Muscle layer of colon (tissue), 2 donors: ENCODE data around the gene TNRC6A.

ENCODE experiments used
- H3K27ac ChIP-seq: one replicate; pipeline ENCODE4 v1.7.0; 2013; ENCODE audit warnings: low read depth, mild to moderate bottlenecking, low read length, moderate library complexity
- H3K27me3 ChIP-seq, 2 donors: one replicate each; pipeline ENCODE4 v1.7.0; 2013; ENCODE audit warnings: low read length in 2 of 2, mild to moderate bottlenecking in 2 of 2; ENCODE audit not compliant: insufficient read depth in 2 of 2, control insufficient read depth in 1 of 2
- H3K36me3 ChIP-seq: one replicate; pipeline ENCODE4 v1.7.0; 2013; ENCODE audit warnings: mild to moderate bottlenecking, low read length; ENCODE audit not compliant: insufficient read depth
- H3K4me1 ChIP-seq: one replicate; pipeline ENCODE4 v1.7.0; 2013; ENCODE audit warnings: mild to moderate bottlenecking, low read length; ENCODE audit not compliant: insufficient read depth
- H3K4me3 ChIP-seq, 2 donors: one replicate each; pipeline ENCODE4 v1.7.0; 2013; ENCODE audit warnings: low read length in 2 of 2, low read depth in 1 of 2, mild to moderate bottlenecking in 1 of 2, moderate library complexity in 1 of 2
- H3K9ac ChIP-seq: one replicate; pipeline ENCODE4 v1.7.0; 2013; ENCODE audit warnings: low read length
- H3K9me3 ChIP-seq: one replicate; pipeline ENCODE4 v1.7.0; 2013; ENCODE audit warnings: mild to moderate bottlenecking, low read length
- donor health status: abdominal sarcoma.
- donor health status: Adenocarcinoma of cecum.

Gene TNRC6A

GRCh38 chr16:24729243-24729950, at the start of gene TNRC6A:
Gene TNRC6A (plus strand): TSS chr16:24729651. CDS start chr16:24729842, 191 bp downstream.
- H3K36me3 ChIP-seq, result peaks cover 4% of the 10 kb centered on the region
- H3K27ac ChIP-seq, result peak within 1 kb of the TSS; percentile 85
- H3K9me3 ChIP-seq, result no peaks in the 10 kb centered on the region
- H3K4me3 ChIP-seq, result peak within 1 kb of the TSS; percentile 90 to 99
- no peaks in the 10 kb centered on the region for H3K27me3 ChIP-seq
- H3K4me1 ChIP-seq, result peaks cover 33% of the 10 kb centered on the region
- peak within 1 kb of the TSS; percentile 70 for H3K9ac ChIP-seq

- no peak overlapping the region for H3K9ac ChIP-seq
- H3K4me1 ChIP-seq, result peaks cover 16% of the 10 kb centered on the region
- H3K27me3 ChIP-seq, result no peaks in the 10 kb centered on the region
- no peaks in the 10 kb centered on the region for H3K9me3 ChIP-seq
- H3K27ac ChIP-seq, result no peak overlapping the region
- H3K36me3 ChIP-seq, result no peaks in the 10 kb centered on the region
- no peak overlapping the region for H3K4me3 ChIP-seq
These were observed 47.7 kb upstream of the TNRC6A start for GRCh38 chr16:24681793-24682192.

GRCh38 chr16:24683250-24683649, 46.2 kb upstream of the TNRC6A start:
- H3K27me3 ChIP-seq, result no peaks in the 10 kb centered on the region
- no peaks in the 10 kb centered on the region for H3K36me3 ChIP-seq
- no peak overlapping the region for H3K4me3 ChIP-seq
- no peaks in the 10 kb centered on the region for H3K9me3 ChIP-seq
- peaks cover 17% of the 10 kb centered on the region for H3K4me1 ChIP-seq
- no peak overlapping the region for H3K27ac ChIP-seq
- H3K9ac ChIP-seq, result no peak overlapping the region

- H3K27me3 ChIP-seq, result no peaks in the 10 kb centered on the region
- H3K4me1 ChIP-seq, result peaks cover 17% of the 10 kb centered on the region
- no peak overlapping the region for H3K4me3 ChIP-seq
- no peaks in the 10 kb centered on the region for H3K9me3 ChIP-seq
- H3K36me3 ChIP-seq, result no peaks in the 10 kb centered on the region
- H3K9ac ChIP-seq, result no peak overlapping the region
- no peak overlapping the region for H3K27ac ChIP-seq
These were observed 45.5 kb upstream of the TNRC6A start for GRCh38 chr16:24683847-24684493.

- H3K27me3 ChIP-seq, result no peaks in the 10 kb centered on the region
- no peaks in the 10 kb centered on the region for H3K36me3 ChIP-seq
- no peaks in the 10 kb centered on the region for H3K9me3 ChIP-seq
- H3K4me3 ChIP-seq, result peak overlapping the region in 1 of 2 donors; percentile 2
- H3K4me1 ChIP-seq, result peaks cover 17% of the 10 kb centered on the region
- no peak overlapping the region for H3K27ac ChIP-seq
- H3K9ac ChIP-seq, result no peak overlapping the region
These were observed 43.7 kb upstream of the TNRC6A start for GRCh38 chr16:24685539-24686432.

- Histone ChIP-seq H3K9me3 (no peaks in the 10 kb centered on the region), H3K9ac (no peak overlapping the region), H3K4me3 (no peak overlapping the region), H3K27me3 (no peaks in the 10 kb centered on the region), H3K27ac (no peak overlapping the region), H3K36me3 (no peaks in the 10 kb centered on the region), H3K4me1 (peaks cover 17% of the 10 kb centered on the region)
These were observed 42.8 kb upstream of the TNRC6A start for GRCh38 chr16:24686678-24687077.

- Histone ChIP-seq H3K36me3 (no peaks in the 10 kb centered on the region), H3K4me3 (no peak overlapping the region), H3K27ac (no peak overlapping the region), H3K27me3 (no peaks in the 10 kb centered on the region), H3K9ac (no peak overlapping the region), H3K4me1 (peaks cover 17% of the 10 kb centered on the region), H3K9me3 (no peaks in the 10 kb centered on the region)
These were observed 41.1 kb upstream of the TNRC6A start for GRCh38 chr16:24688359-24688758.

GRCh38 chr16:24689128-24689527, 40.3 kb upstream of the TNRC6A start:
- Histone ChIP-seq H3K27me3 (no peaks in the 10 kb centered on the region), H3K27ac (no peak overlapping the region), H3K9ac (no peak overlapping the region), H3K4me1 (peaks cover 17% of the 10 kb centered on the region), H3K9me3 (no peaks in the 10 kb centered on the region), H3K4me3 (no peak overlapping the region), H3K36me3 (no peaks in the 10 kb centered on the region)

GRCh38 chr16:24692854-24693253, 36.6 kb upstream of the TNRC6A start:
- Histone ChIP-seq H3K36me3 (no peaks in the 10 kb centered on the region), H3K9ac (no peak overlapping the region), H3K27ac (no peak overlapping the region), H3K4me1 (no peaks in the 10 kb centered on the region), H3K4me3 (no peak overlapping the region), H3K27me3 (no peaks in the 10 kb centered on the region), H3K9me3 (no peaks in the 10 kb centered on the region)

- H3K36me3 ChIP-seq, result no peaks in the 10 kb centered on the region
- H3K4me1 ChIP-seq, result peaks cover 7% of the 10 kb centered on the region
- no peaks in the 10 kb centered on the region for H3K27me3 ChIP-seq
- no peak overlapping the region for H3K9ac ChIP-seq
- no peaks in the 10 kb centered on the region for H3K9me3 ChIP-seq
- no peak overlapping the region for H3K4me3 ChIP-seq
- H3K27ac ChIP-seq, result no peak overlapping the region
These were observed 34.5 kb upstream of the TNRC6A start for GRCh38 chr16:24694931-24695330.

GRCh38 chr16:24696699-24697098, 32.8 kb upstream of the TNRC6A start:
- no peak overlapping the region for H3K9ac ChIP-seq
- H3K9me3 ChIP-seq, result no peaks in the 10 kb centered on the region
- no peaks in the 10 kb centered on the region for H3K27me3 ChIP-seq
- no peaks in the 10 kb centered on the region for H3K36me3 ChIP-seq
- no peak overlapping the region for H3K27ac ChIP-seq
- no peak overlapping the region for H3K4me3 ChIP-seq
- H3K4me1 ChIP-seq, result peaks cover 19% of the 10 kb centered on the region
